Measurements from ENCODE around the gene CHCHD6. TPM values are rescaled to one million over a fixed set of nuclear protein-coding genes. Genes with fewer than 3 reads are reported as not detected.

The CHCHD6 gene
- total and polyA plus RNA-seq, 12 donors: 5.2 to 27.0 (median 10.2) TPM

DNA sequence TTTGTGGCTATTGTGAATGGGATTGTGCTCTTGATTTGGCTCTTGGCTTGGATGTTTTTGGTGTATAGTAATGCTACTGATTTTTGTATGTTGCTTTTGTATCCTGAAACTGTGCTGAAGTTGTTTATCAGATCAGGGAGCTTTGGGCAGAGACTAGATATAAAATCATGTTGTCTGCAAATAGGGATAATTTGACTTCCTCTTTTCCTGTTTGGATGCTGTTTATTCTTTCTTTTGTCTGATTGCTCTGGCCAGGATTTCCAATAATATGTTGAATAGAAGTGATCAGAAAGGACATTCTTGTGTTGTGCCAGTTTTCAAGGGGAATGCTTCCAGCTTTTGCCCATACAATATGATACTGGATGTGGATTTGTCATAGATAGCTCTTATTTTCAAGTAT lies 66.1 kb downstream of the CHCHD6 start:
- intact Hi-C loops (cut with DNase I): no loop called here
- Histone ChIP-seq H3K4me1 (peaks cover 0 to 12% (median 0%) of the 10 kb centered on the region in 9 donors), H3K27me3 (no peaks in the 10 kb centered on the region), H3K36me3 (no peaks in the 10 kb centered on the region), H3K27ac (no peak overlapping the region), H3K9me3 (peaks cover 0 to 16% (median 0%) of the 10 kb centered on the region in 11 donors), H3K4me3 (no peak overlapping the region)
- DNase-seq: no peak
- ATAC-seq: no peak
- TF ChIP-seq, protein P1, sequence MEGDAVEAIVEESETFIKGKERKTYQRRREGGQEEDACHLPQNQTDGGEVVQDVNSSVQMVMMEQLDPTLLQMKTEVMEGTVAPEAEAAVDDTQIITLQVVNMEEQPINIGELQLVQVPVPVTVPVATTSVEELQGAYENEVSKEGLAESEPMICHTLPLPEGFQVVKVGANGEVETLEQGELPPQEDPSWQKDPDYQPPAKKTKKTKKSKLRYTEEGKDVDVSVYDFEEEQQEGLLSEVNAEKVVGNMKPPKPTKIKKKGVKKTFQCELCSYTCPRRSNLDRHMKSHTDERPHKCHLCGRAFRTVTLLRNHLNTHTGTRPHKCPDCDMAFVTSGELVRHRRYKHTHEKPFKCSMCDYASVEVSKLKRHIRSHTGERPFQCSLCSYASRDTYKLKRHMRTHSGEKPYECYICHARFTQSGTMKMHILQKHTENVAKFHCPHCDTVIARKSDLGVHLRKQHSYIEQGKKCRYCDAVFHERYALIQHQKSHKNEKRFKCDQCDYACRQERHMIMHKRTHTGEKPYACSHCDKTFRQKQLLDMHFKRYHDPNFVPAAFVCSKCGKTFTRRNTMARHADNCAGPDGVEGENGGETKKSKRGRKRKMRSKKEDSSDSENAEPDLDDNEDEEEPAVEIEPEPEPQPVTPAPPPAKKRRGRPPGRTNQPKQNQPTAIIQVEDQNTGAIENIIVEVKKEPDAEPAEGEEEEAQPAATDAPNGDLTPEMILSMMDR (IDR thresholded peaks at IDR 0.05): no peak

DNA sequence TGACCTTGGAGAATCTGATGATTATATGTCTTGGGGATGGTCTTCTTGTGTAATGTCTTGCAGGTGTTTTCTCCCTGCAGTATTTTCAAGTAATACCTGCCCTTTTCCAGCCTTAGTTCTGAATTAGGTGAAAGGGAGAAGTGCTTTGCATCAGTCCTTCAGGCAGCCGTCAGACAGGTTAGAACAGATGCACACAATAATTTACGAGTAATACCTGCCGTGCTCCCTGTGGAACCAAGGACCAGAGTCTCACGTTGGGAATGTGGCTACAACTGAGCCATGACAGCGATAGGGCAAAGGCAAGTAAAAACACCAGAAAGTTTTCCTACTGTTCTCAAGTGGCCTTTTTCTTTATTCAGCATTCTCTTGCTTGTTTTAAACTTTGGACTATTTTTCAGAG lies 69.1 kb downstream of the CHCHD6 start:
- intact Hi-C loops (cut with DNase I): no loop called here
- WGBS, 2 donors: 96 to 97% methylated on average over 5 of the region's 5 CpGs
- TF ChIP-seq, protein P1 (IDR thresholded peaks at IDR 0.05): no peak
- peaks cover 0 to 14% (median 0%) of the 10 kb centered on the region in 9 donors for H3K4me1 ChIP-seq
- DNase-seq (no peak), ATAC-seq (no peak)
- H3K9me3 ChIP-seq: peaks cover 0 to 16% (median 0%) of the 10 kb centered on the region in 11 donors
- H3K4me3 ChIP-seq: no peak overlapping the region
- H3K27ac ChIP-seq: no peak overlapping the region
- H3K36me3 ChIP-seq: no peaks in the 10 kb centered on the region
- H3K27me3 ChIP-seq: no peaks in the 10 kb centered on the region

DNA sequence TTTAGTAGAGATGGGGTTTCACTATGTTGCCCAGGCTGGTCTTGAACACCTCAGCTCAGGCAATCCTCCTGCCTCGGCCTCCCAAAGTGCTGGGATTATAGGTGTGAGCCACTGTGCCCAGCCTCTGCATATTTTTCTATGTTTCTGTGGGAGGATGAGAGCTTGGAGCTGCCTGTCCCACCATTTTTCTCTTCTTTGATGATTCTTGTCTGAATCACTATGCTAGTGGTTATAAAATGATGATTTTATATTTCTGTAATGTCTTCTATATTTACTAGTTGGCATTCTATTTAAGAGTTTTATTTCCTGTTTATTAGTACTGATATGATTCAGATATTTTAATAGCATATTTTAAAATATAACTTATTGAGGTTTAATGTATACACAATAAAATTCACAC lies 69.7 kb downstream of the CHCHD6 start:
- Histone ChIP-seq H3K4me1 (peaks cover 0 to 14% (median 0%) of the 10 kb centered on the region in 9 donors), H3K4me3 (no peak overlapping the region), H3K9me3 (peaks cover 0 to 16% (median 0%) of the 10 kb centered on the region in 11 donors), H3K36me3 (no peaks in the 10 kb centered on the region), H3K27ac (no peak overlapping the region), H3K27me3 (no peaks in the 10 kb centered on the region)
- ATAC-seq (no peak), DNase-seq (no peak)
- intact Hi-C loops (cut with DNase I): no loop called here
- TF ChIP-seq, protein P1 (IDR thresholded peaks at IDR 0.05): no peak
- WGBS, 2 donors: 97 to 100% methylated on average over 1 of the region's 1 CpG

DNA sequence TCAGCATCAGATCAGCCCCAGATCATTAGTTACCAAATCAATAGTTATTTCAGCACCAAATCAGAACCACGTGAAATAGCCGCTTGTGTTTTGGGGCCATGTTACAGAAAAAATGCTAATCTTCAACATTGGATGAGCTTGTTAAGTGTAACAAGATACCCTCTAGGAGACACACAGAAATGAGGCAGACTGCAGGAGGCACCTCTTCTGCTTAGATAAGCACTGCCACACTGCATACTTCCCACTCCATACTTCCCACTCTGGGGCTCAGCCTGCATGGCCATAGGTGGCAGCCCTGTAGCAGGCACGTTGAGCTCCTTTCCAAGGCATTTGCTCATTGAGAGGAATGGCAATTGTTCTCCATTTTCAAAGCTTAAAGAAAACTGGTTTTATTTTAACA lies 73.3 kb downstream of the CHCHD6 start:
- Histone ChIP-seq H3K36me3 (no peaks in the 10 kb centered on the region), H3K4me3 (no peak overlapping the region), H3K27me3 (no peaks in the 10 kb centered on the region), H3K4me1 (peaks cover 0 to 17% (median 6%) of the 10 kb centered on the region in 9 donors), H3K27ac (no peak overlapping the region), H3K9me3 (peaks cover 0 to 5% (median 0%) of the 10 kb centered on the region in 11 donors)
- intact Hi-C loops (cut with DNase I): no loop called here
- 81 to 83% methylated on average over 3 of the region's 3 CpGs for WGBS, 2 donors
- no peak for DNase-seq
- TF ChIP-seq, protein P1 (IDR thresholded peaks at IDR 0.05): no peak
- no peak for ATAC-seq

Measured in heart right ventricle (tissue), 16 donors.